OCI-LY7 (cell line): Measurements from ENCODE around the gene KRR1.

ENCODE experiments used
- CTCF ChIP-seq: fragments of 200-600 bp; sonication (generic); conservative IDR thresholded peaks from 2 replicates; pipeline ENCODE4 v1.5.1; 2014; ENCODE audit warnings: mild to moderate bottlenecking, antibody characterized with exemption, low read length, moderate library complexity, mixed read lengths
- EZH2phosphoT487 ChIP-seq: fragments of 200-600 bp; sonication (generic); IDR thresholded peaks from 2 replicates; pipeline ENCODE4 v1.6.1; 2018; ENCODE audit warnings: low read depth, borderline replicate concordance, mild to moderate bottlenecking, mixed run types, antibody characterized with exemption, low read length, moderate library complexity, mixed read lengths

GRCh38 chr12:75459755-75460154 lies 51.7 kb downstream of the KRR1 start:
- no peak for TF ChIP-seq CTCF
- no peak for TF ChIP-seq EZH2phosphoT487
